Muscle of arm (tissue), 14 donors: ENCODE results near the gene FKBP4. TPM values are rescaled to one million over a fixed set of nuclear protein-coding genes. Genes with fewer than 3 reads are reported as not detected.
"Not testable (repeated sequence)": the region's sequence is repeated elsewhere in the genome, so short reads cannot be mapped to it uniquely, and the experiment has no call there.

Source experiments
- DNase-seq: peaks from one replicate; pipeline ENCODE4 v3.0.0-alpha.2; 2013
- long read RNA-seq, 11 donors: transcript quantifications; one replicate each; lab custom pipeline, GENCODE V29; 2026
- polyA plus RNA-seq, 12 donors: library from polyadenylated mRNA; unstranded; fragments of 120-200 nt; gene quantifications; one replicate each; pipeline ENCODE4 v1.2.1, GENCODE V29; 2013; ENCODE audit not compliant: insufficient read length in 12 of 12

Gene FKBP4
- 10 to 100 TPM in 11 of 12 donors, not detected in 1; 39.8 to 56.0 (median 47.3) TPM for polyA plus RNA-seq
- long read RNA-seq, donor 1, transcript FKBP4-201 (10 exons, 3,732 nt) = major isoform, 10 of 47 reads
- long read RNA-seq, donor 1, partial matches to known transcripts = 37 of 47 reads
- long read RNA-seq, donor 1, other reads (novel, unspliced or antisense) = 0 of 47 reads
- long read RNA-seq, donor 2, transcript FKBP4-201 (10 exons, 3,732 nt) = major isoform, 9 of 9 reads
- long read RNA-seq, donor 2, partial matches to known transcripts = 0 of 9 reads
- long read RNA-seq, donor 2, other reads (novel, unspliced or antisense) = 0 of 9 reads
- long read RNA-seq, donor 3, partial matches to known transcripts = 0 of 2 reads
- long read RNA-seq, donor 3, other reads (novel, unspliced or antisense) = 0 of 2 reads
- long read RNA-seq, donor 4, partial matches to known transcripts = 0 of 3 reads
- long read RNA-seq, donor 4, other reads (novel, unspliced or antisense) = 0 of 3 reads
- long read RNA-seq, donor 5 = 0 reads
- long read RNA-seq, donor 6, partial matches to known transcripts = 0 of 2 reads
- long read RNA-seq, donor 6, other reads (novel, unspliced or antisense) = 0 of 2 reads
- long read RNA-seq, donor 7, partial matches to known transcripts = 0 of 2 reads
- long read RNA-seq, donor 7, other reads (novel, unspliced or antisense) = 0 of 2 reads
- long read RNA-seq, donor 8, transcript FKBP4-201 (10 exons, 3,732 nt) = major isoform, 9 of 9 reads
- long read RNA-seq, donor 8, partial matches to known transcripts = 0 of 9 reads
- long read RNA-seq, donor 8, other reads (novel, unspliced or antisense) = 0 of 9 reads
- long read RNA-seq, donor 9, transcript FKBP4-201 (10 exons, 3,732 nt) = major isoform, 7 of 7 reads
- long read RNA-seq, donor 9, partial matches to known transcripts = 0 of 7 reads
- long read RNA-seq, donor 9, other reads (novel, unspliced or antisense) = 0 of 7 reads
- long read RNA-seq, donor 10, transcript FKBP4-201 (10 exons, 3,732 nt) = major isoform, 13 of 13 reads
- long read RNA-seq, donor 10, partial matches to known transcripts = 0 of 13 reads
- long read RNA-seq, donor 10, other reads (novel, unspliced or antisense) = 0 of 13 reads
- long read RNA-seq, donor 11, transcript FKBP4-201 (10 exons, 3,732 nt) = major isoform, 10 of 10 reads
- long read RNA-seq, donor 11, partial matches to known transcripts = 0 of 10 reads
- long read RNA-seq, donor 11, other reads (novel, unspliced or antisense) = 0 of 10 reads

GRCh38 chr12:2794736-2795289 is at the start of gene FKBP4:
TSS of gene FKBP4 (plus strand) at chr12:2794970. CDS start at chr12:2795140, 170 bp downstream.
- DNase-seq = peak; percentile 90

GRCh38 chr12:2745655-2746054 is 49.1 kb upstream of the FKBP4 start:
- DNase-seq = no peak

- no peak for DNase-seq
Measured at GRCh38 chr12:2749580-2749979, 45.2 kb upstream of the FKBP4 start.

GRCh38 chr12:2750185-2750584 is 44.6 kb upstream of the FKBP4 start:
- no peak for DNase-seq

- DNase-seq = no peak
Measured at GRCh38 chr12:2751230-2751629, 43.5 kb upstream of the FKBP4 start.

- no peak for DNase-seq
Measured at GRCh38 chr12:2751686-2752085, 43.1 kb upstream of the FKBP4 start.

- peak; percentile 90 for DNase-seq
Measured at GRCh38 chr12:2752676-2753371, 41.9 kb upstream of the FKBP4 start.

- DNase-seq = no peak
Measured at GRCh38 chr12:2753536-2753935, 41.2 kb upstream of the FKBP4 start.

- DNase-seq = no peak
Measured at GRCh38 chr12:2754208-2754607, 40.6 kb upstream of the FKBP4 start.

- no peak for DNase-seq
Measured at GRCh38 chr12:2756756-2757155, 38.0 kb upstream of the FKBP4 start.

GRCh38 chr12:2759733-2760132 is 35.0 kb upstream of the FKBP4 start:
- DNase-seq = no peak

- DNase-seq = no peak
Measured at GRCh38 chr12:2764398-2764797, 30.4 kb upstream of the FKBP4 start.

GRCh38 chr12:2765052-2765451 is 29.7 kb upstream of the FKBP4 start:
- DNase-seq = no peak

- DNase-seq = no peak
Measured at GRCh38 chr12:2765608-2766007, 29.2 kb upstream of the FKBP4 start.

- DNase-seq = no peak
Measured at GRCh38 chr12:2768224-2768961, 26.4 kb upstream of the FKBP4 start.

GRCh38 chr12:2769866-2770533 is 24.8 kb upstream of the FKBP4 start:
- DNase-seq = no peak

- DNase-seq = not testable (repeated sequence)
Measured at GRCh38 chr12:2770544-2770943, 24.2 kb upstream of the FKBP4 start.

- DNase-seq = no peak
Measured at GRCh38 chr12:2772370-2772769, 22.4 kb upstream of the FKBP4 start.

GRCh38 chr12:2773199-2773875 is 21.4 kb upstream of the FKBP4 start:
- DNase-seq = no peak
